CD4-positive, alpha-beta T cell (primary cell): Measurements from ENCODE around the gene LHX4. TPM values are rescaled to one million over a fixed set of nuclear protein-coding genes. Genes with fewer than 3 reads are reported as not detected.

Experiments
- ATAC-seq: fragments of 200-7000 bp; cut with Tn5 transposase; one replicate; pipeline ENCODE4 v1.10.0; 2022; ENCODE audit warnings: mild to moderate bottlenecking; ENCODE audit not compliant: poor library complexity
- CTCF ChIA-PET: fragments of 350-600 bp; sonication (Branson Sonifier 250); formaldehyde crosslinking; loops from one replicate; lab custom pipeline; 2021; ENCODE audit warnings: antibody characterized with exemption, inconsistent platforms; lab: Charles Lee
- POLR2A ChIA-PET: fragments of 350-600 bp; sonication (Branson Sonifier 250); formaldehyde crosslinking; loops from one replicate; lab custom pipeline; 2021; ENCODE audit warnings: antibody characterized with exemption, inconsistent platforms; lab: Charles Lee
- DNase-seq, 14 experiments: peaks; one replicate each; pipeline ENCODE4 v3.0.0-alpha.2; 2013 to 2020; ENCODE audit warnings: mixed read lengths in 2 of 14
- H3K27ac ChIP-seq, 2 donors: one replicate each; pipeline versions ENCODE4 v1.5.1 to v1.7.0; 2013; ENCODE audit warnings: low read length in 2 of 2, low read depth in 1 of 2, mild to moderate bottlenecking in 1 of 2
- H3K27me3 ChIP-seq, 2 experiments: 1 replicate in 1 of 2; 2 replicates in 1 of 2; pipeline versions ENCODE4 v1.6.1 to v1.7.0; 2013; ENCODE audit warnings: low read length in 2 of 2, control low read depth in 1 of 2, mild to moderate bottlenecking in 1 of 2, moderate library complexity in 1 of 2; ENCODE audit not compliant: insufficient read depth in 2 of 2, control insufficient read depth in 1 of 2
- H3K36me3 ChIP-seq: one replicate; pipeline ENCODE4 v1.6.1; 2013; ENCODE audit warnings: low read length, control low read depth; ENCODE audit not compliant: insufficient read depth
- H3K4me1 ChIP-seq: one replicate; pipeline ENCODE4 v1.6.1; 2013; ENCODE audit warnings: low read length, control low read depth; ENCODE audit not compliant: insufficient read depth
- H3K4me3 ChIP-seq: one replicate; pipeline ENCODE4 v1.5.1; 2013; ENCODE audit warnings: mild to moderate bottlenecking, low read length, moderate library complexity
- H3K9me3 ChIP-seq, 2 experiments: 1 replicate in 1 of 2; 2 replicates in 1 of 2; pipeline versions ENCODE4 v1.6.1 to v1.7.0; 2013; ENCODE audit warnings: low read length in 2 of 2, mild to moderate bottlenecking in 2 of 2, control low read depth in 1 of 2, moderate library complexity in 1 of 2; ENCODE audit not compliant: control insufficient read depth in 1 of 2, insufficient read depth in 1 of 2
- H3K27ac Mint-ChIP-seq: one replicate; pipeline ENCODE4 v1.8.0; 2020; ENCODE audit warnings: mixed read lengths
- H3K27me3 Mint-ChIP-seq: one replicate; pipeline ENCODE4 v1.8.0; 2021; ENCODE audit warnings: mixed read lengths
- H3K36me3 Mint-ChIP-seq: one replicate; pipeline ENCODE4 v1.8.0; 2021; ENCODE audit warnings: low read depth, mixed read lengths
- H3K4me1 Mint-ChIP-seq: one replicate; pipeline ENCODE4 v1.8.0; 2021; ENCODE audit warnings: low read depth, mixed read lengths
- H3K4me3 Mint-ChIP-seq: one replicate; pipeline ENCODE4 v1.8.0; 2020; ENCODE audit warnings: mild to moderate bottlenecking, mixed read lengths
- H3K9me3 Mint-ChIP-seq: one replicate; pipeline ENCODE4 v1.8.0; 2020; ENCODE audit warnings: mixed read lengths
- intact Hi-C, 2 experiments: fragments of 100-400 bp; cut with DNase I in 1 of 2; cut with micrococcal nuclease in 1 of 2; formaldehyde crosslinking; loops; one replicate each; pipeline versions ENCODE4 v1.15.1 to v1.9.0; 2023 to 2025; cut with DNase I, micrococcal nuclease
- total RNA-seq, 174 experiments: library from RNA in 2 of 174; stranded (reverse) in 2 of 174; gene quantifications; one replicate each; pipeline ENCODE4 v1.2.3 and lab custom pipeline; 2021 to 2026
- TF ChIP-seq, protein P1 (sequence below): fragments of 200-600 bp; IDR thresholded peaks from one replicate; pipeline ENCODE4 v1.8.0; 2022; ENCODE audit warnings: antibody characterized with exemption, mild to moderate bottlenecking

LHX4 gene
- total RNA-seq, 2 experiments from 2014 or later: 0.03 TPM; not detected in 1

DNA sequence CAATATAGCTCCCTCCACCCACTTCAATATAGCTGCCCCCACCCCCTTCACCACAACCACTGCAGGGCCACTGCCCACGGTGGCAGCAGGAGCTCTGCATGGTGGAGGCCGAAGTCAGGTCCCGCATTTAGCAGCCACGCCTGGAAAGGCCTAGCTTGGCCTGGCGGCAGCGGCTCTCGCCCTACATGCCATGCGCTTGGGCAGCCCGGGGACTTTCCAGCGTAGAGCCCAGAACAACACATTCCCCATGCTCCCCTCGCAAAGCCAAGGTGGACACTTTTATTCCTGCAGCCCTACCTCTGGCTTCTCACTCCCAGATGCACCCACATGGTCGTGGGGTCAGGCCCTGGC, 37.1 kb downstream of the LHX4 start:
- POLR2A ChIA-PET: no interaction called here
- DNase-seq (no peak), ATAC-seq (no peak)
- TF ChIP-seq, protein P1, sequence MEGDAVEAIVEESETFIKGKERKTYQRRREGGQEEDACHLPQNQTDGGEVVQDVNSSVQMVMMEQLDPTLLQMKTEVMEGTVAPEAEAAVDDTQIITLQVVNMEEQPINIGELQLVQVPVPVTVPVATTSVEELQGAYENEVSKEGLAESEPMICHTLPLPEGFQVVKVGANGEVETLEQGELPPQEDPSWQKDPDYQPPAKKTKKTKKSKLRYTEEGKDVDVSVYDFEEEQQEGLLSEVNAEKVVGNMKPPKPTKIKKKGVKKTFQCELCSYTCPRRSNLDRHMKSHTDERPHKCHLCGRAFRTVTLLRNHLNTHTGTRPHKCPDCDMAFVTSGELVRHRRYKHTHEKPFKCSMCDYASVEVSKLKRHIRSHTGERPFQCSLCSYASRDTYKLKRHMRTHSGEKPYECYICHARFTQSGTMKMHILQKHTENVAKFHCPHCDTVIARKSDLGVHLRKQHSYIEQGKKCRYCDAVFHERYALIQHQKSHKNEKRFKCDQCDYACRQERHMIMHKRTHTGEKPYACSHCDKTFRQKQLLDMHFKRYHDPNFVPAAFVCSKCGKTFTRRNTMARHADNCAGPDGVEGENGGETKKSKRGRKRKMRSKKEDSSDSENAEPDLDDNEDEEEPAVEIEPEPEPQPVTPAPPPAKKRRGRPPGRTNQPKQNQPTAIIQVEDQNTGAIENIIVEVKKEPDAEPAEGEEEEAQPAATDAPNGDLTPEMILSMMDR: no peak
- intact Hi-C loops: no loop called here
- Histone ChIP-seq H3K36me3 (no peaks in the 10 kb centered on the region), H3K9me3 (no peaks in the 10 kb centered on the region), H3K4me1 (no peaks in the 10 kb centered on the region), H3K27ac (no peak overlapping the region), H3K27me3 (no peaks in the 10 kb centered on the region), H3K4me3 (no peak overlapping the region)
- H3K4me3 Mint-ChIP-seq: no peak overlapping the region
- no peaks in the 10 kb centered on the region for H3K9me3 Mint-ChIP-seq
- H3K4me1 Mint-ChIP-seq: no peaks in the 10 kb centered on the region
- H3K27me3 Mint-ChIP-seq: no peaks in the 10 kb centered on the region
- CTCF ChIA-PET: no interaction called here
- no peak overlapping the region for H3K27ac Mint-ChIP-seq
- no peaks in the 10 kb centered on the region for H3K36me3 Mint-ChIP-seq

DNA sequence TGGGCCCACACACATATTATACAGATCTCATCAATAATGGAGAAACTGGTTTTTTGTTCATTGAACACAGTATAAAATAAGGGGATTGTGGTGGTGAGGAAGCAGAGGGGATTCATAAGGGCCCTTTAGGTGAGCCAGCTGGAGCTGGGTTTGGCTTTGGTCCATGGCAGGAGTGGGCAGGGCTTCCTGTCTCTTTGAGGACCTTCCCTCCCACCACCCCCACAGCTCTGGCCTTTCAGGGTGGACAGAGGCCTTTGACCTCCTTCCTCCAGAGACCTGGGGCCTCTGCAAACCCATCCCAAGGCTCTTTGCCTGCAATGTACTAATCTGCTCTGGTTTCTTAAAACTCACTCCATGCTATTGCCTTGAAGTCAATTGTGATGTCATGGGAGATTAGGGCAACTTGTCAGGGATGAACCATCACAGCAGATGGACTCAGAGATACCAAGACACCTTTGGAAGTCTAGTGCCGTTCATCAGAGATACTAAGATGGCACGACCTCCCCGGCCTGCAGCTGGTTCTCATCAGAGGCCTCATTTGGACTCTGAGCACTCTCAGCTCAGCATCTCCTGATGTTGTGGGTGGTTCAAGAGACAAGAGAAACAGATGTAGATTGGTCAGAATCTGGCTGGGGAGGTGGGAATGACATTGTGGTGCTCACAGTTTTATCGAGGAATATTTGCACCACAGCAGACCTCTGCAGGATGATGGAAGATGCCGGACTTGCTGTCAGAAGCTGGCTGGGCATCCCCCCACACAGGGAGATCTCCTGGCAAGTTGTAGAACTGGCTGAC, 37.9 kb downstream of the LHX4 start:
- no peaks in the 10 kb centered on the region for H3K4me1 ChIP-seq
- no peaks in the 10 kb centered on the region for H3K9me3 ChIP-seq
- intact Hi-C loops: no loop called here
- ChIA-PET POLR2A (no interaction called here), CTCF (no interaction called here)
- Mint-ChIP-seq H3K4me3 (no peak overlapping the region), H3K4me1 (no peaks in the 10 kb centered on the region), H3K27ac (no peak overlapping the region), H3K9me3 (no peaks in the 10 kb centered on the region), H3K36me3 (no peaks in the 10 kb centered on the region), H3K27me3 (no peaks in the 10 kb centered on the region)
- no peak for ATAC-seq
- H3K27ac ChIP-seq: no peak overlapping the region
- no peak overlapping the region for H3K4me3 ChIP-seq
- no peaks in the 10 kb centered on the region for H3K36me3 ChIP-seq
- TF ChIP-seq, protein P1: no peak
- no peak for DNase-seq
- H3K27me3 ChIP-seq: no peaks in the 10 kb centered on the region

DNA sequence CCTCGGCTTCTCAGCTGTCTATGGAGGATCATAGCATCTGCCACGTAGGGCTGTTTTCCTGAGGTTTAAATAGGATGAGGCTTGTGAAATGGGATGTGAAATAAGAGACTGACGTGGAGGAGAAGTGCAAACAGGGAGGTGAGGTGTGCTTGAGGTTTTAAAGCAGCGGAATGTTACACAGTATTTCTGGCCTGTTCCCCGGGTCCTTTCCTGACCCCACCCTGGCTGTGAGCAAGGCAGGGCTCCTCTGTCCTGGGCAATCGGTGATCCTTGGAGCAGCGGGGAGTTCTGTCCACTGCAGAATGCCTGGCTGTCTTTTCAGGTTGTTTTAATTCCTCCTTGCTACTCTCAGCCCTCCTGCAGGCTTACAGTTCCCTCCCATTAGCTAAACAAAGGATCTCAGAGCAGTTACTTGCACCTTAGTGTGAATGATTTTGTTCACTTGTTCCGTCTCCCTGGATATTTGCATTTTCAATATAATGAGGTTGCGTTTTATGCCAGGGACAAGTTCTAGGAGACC, 38.6 kb downstream of the LHX4 start:
- no peaks in the 10 kb centered on the region for H3K27me3 ChIP-seq
- Mint-ChIP-seq H3K27ac (no peak overlapping the region), H3K4me3 (no peak overlapping the region), H3K27me3 (no peaks in the 10 kb centered on the region), H3K4me1 (no peaks in the 10 kb centered on the region), H3K9me3 (no peaks in the 10 kb centered on the region), H3K36me3 (no peaks in the 10 kb centered on the region)
- H3K4me3 ChIP-seq: no peak overlapping the region
- CTCF ChIA-PET: no interaction called here
- POLR2A ChIA-PET: no interaction called here
- H3K4me1 ChIP-seq: no peaks in the 10 kb centered on the region
- H3K27ac ChIP-seq: no peak overlapping the region
- intact Hi-C loops: no loop called here
- H3K36me3 ChIP-seq: no peaks in the 10 kb centered on the region
- no peaks in the 10 kb centered on the region for H3K9me3 ChIP-seq
- ATAC-seq: no peak
- DNase-seq: no peak
- TF ChIP-seq, protein P1: no peak
